Activated CD4-positive, alpha-beta T cell treated with anti-CD3 and anti-CD28 coated beads, Interleukin-2, amount 50 U/mL, for 48 hours (primary cell): ENCODE measurements around the gene TADA2A.

Source experiments
- DNase-seq, 2 experiments: peaks; one replicate each; pipeline ENCODE4 v3.0.0-alpha.2; 2020

TADA2A gene

DNA sequence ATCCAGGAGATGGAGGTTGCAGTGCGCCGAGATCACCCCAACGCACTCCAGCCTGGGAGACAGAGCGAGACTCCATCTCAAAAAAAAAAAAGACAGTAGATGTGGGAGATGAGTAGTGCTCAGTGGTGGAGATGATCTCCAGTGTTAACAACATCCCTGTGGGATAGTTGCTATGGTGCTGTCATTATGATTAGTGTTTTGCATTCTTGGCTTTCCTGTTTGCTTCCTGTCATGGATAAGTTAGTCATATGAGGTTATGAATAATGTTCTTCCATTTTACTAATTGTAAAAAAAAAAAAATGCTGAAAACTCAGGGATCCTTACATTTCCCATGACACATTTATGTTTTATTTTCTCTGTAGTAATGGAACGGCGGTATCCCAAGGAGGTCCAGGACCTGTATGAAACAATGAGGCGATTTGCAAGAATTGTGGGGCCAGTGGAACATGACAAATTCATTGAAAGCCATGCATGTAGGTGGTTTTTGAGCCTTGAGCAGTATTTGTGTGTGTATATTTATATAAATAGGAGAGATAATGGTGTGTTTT, 58.5 kb downstream of the TADA2A start:
- no peak for DNase-seq

DNA sequence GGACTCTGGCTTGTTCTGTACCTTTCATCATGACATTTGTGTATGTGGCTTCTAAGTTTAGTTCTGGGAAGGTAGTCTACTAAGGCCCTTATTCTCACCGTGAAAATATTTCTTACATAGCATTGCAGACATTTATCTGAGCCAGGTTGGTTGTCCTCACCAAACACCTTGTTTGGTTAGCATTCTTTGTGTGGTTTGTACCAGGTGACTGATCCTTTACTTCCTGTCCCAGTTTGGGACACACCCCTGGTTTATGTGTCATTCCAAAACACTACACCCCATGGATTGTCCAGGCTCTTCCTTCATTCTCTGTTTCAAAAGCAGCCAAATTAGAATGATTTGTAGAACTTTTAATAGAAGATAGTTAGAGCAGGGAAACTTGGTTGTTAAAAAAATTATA, 59.8 kb downstream of the TADA2A start:
- DNase-seq, result no peak

DNA sequence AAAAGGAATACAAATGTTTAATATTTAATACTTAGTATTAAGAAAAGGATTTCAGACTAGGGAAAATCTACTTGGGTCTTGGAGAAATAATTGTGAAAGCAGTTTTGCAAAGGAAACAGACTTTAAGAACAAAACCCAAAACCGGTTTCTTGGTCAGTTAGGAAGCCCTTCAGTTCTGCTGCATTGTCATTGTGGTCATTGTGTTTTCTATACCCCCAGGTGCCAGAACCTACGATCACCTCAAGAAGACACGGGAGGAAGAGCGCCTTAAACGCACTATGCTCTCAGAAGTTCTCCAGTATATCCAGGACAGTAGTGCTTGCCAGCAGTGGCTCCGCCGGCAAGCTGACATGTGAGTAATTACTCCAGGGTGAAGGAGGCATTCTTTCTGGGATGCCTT, 63.5 kb downstream of the TADA2A start:
- DNase-seq, result no peak

DNA sequence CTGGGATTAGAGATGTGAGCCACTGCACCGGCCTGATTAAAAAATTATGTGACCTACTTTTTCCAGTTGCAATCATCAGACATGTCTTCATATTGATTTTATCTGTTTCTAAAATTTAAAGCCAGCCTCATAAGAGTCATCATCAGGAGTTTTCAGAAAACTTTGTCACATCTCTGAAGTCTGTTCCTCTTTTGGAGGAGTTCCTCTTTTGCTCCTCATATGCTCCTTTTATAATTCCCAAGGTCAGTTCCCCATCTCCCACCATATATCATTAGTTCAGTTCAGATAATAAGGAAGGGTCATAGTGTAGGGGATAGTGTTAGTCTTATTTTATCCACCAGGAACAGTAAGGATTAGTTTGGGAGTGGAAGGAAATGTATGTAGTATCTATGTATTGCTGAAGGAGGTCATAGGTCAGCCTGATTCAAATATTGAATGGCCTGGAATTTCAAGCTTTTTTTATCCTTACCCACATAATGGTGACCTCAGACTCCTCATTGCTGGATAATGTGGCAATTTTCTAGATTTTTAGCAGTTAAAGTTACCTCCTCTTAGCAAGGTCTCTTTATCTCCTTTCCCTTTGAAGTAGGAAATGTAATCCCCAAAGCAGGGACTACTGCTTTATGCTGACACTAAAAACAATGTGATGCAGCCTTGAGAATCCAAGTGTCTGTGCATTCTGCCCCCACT, 69.2 kb downstream of the TADA2A start:
- no peak for DNase-seq

DNA sequence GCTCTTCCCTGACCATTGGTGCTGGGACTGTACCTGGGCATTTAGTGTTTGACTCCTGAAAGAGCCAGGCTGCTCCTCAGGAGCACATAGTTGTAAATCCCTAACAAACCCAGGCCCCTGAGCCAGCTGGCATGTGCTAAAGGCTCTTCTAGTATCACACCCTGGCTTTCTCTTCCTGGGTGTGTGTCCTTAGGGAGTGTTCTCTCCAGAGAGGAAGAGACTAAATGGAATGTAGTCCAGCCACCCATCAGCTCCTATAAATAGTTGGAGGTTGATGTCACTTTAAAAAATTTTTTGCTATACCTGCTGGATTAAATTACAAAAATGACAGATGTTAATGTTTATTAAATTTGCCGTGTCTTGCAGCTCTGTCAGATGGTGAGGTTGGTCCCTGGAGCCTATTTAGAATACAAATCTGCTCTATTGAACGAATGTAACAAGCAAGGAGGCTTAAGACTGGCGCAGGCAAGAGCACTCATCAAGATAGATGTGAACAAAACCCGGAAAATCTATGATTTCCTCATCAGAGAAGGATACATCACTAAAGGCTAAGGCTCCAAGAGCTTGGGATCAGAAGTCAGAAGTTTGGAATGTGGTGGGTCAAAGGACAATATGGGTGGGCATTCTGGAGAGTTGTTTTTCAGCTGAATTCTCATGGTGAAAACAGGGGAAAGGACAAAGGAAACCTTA, 69.9 kb downstream of the TADA2A start:
- no peak for DNase-seq

DNA sequence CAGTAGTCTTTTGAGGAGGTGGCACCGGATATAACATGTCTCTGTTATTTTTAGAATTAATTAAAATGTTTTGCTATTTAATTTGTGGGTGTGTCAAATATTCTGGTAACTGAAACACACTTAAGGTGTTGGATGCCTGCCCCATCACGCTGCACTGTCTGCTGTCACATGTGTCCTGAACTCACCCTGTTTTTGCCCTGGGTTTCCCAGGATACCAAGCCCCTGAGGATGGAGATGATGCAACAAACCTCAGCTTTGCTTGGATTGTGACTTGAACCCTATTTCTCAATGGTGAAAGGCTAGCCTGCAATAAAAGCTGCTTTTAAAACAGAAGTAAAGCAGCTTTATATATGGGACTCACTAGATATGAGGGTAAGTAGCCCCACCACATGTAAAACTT, 71.5 kb downstream of the TADA2A start:
- no peak for DNase-seq

DNA sequence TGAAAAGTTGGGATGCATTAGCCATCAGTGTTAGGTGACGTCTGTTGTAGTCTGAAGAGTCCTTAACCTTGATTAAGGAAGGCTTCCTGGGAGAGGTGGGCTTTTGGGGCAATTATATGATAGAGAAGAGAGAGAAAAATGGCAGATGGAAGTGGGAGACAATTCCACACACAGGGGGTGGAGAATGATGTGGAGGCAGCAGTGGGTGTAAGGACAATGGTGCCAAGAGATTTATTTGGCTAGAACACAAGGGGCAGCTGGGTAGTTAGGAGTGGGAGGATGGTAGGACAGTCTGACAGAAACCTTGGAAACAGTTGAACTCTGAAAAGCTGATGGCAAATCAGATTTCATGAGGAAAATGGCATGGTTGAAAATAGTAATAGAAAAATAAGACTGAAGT, 72.3 kb downstream of the TADA2A start:
- no peak for DNase-seq

DNA sequence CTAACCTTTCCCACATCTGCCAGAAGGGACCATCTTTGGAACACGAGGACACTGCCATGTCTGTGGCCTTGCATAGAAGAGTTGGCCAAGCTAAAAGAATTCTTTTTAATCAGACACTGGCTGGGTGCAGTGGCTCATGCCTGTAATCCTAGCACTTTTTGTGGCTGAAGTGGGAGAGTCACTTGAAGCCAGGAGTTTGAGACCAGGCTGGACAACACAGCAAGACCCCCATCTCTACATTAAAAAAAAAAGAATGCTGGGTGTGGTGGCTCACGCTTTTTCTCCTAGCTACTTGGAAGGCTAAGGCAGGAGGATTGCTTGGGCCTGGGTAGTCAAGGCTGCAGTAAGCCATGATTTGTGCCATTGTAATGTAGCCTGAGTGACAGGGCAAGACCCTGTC, 73.7 kb downstream of the TADA2A start:
- no peak for DNase-seq

DNA sequence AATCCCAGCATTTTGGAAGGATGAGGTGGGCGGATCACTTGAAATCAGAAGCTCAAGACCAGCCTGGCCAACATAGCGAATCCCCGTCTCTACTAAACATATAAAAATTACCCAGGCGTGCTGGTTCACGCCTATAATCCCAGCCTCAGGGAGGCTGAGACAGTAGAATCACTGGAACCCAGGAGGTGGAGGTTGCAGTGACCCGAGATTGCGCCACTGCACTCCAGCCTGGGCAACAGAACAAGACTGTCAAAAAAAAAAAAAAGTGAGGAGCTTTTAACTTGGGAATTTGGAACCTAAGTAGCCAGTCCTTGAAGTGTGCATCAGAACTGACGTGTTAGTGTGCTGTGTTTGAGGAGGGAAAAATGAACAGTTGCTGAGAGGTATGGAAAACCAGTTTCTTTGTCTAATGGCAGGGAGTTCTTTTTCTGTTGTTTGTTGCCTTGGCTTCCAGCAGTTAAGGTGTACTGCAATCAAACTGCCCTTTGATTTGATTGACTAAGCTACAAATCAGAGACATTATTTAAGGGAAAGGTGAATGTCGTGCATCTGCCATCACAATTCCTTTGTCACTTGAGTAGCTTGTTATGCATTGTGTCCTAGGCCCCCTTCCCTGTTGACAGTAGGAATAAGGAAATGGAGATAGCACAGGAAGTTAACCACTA, 74.4 kb downstream of the TADA2A start:
- DNase-seq, result no peak

DNA sequence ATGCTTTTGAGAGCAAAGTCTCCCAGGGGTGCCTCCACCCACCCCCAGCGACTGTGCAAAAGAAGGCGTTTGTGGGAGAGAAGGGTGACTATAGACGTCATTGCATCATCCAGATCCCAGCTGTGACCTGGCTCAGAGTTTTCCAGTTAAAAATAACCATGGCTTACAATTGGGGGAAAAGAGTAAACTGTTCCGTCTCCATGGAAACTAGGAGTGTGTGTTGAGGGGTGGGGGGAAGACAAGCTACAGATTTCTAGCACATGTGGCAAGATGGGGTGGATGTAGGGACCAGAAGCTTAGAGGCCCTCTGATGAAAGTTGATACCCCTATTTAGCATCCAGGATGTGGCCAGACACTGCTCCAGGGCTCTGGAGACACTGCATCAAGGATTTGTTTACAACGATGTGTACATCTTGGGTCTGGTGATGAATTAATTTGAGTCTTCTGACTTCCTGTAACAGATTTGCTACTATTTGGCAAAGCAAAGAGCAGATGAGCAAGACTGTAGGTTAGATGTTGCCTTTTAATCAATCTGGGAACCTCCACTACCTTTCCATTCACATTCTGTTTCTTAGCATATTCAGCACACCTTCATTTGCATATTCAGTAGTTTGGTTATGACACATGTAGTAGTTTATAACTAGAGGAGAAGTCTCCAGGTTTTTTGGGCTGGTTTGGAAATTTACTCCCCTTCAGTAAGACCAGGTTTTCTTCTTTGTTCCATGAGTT, 76.8 kb downstream of the TADA2A start:
- no peak for DNase-seq

DNA sequence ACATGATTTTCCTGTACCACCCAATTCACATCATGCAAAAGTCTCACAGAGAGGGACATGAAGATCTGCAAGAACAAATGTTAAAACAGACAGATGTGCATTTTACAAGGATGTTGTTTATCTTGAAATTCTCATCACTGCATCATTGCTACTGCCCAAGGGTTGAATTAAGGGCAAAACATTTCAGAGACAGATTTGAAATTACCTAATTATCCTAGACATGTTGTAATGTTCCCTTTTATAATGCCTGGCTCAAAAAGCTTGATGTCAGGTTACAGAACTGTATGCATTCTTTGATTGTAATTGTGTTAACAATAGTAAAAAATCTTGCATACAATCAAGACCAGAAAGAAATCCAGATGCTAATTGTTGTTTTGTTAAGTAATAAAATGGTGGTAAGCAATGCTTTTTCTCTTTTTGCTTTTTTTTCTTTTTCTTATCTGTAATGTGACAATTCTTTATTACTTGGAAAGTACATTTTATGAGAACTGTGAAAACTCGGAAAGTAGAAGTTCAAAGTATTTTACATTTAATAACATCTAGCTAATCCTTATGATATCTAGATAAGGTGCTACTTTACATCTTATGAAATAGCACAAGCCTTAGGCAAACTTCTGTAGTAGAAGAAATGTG, 79.4 kb downstream of the TADA2A start:
- no peak for DNase-seq

DNA sequence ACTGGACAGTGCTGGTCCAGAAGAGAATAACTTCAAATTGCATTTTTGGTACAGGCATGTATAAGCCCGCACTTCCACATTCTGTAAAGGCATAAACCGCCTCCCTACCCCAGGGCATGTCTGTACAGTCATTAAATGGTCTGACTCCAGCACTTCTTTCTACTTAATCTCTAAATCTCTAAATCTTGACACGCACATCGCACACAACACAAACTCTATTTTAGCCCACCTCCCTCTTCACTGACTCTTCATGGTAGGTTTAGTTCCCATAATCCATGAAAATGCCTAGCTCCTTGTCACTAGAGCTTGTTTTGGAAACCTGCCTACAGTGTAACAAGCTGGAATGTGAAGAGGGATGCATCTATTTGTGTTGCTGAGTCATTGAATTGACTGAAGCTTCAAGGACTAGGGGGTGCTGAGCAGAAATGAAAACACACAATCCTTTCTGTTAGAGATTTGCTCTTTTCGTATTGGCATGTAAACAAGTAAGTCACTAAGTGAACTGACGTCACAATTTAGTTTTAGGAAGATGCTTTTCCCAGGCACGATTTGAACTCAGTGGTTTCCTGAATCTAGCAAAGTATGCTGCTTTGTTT, 81.4 kb downstream of the TADA2A start:
- no peak for DNase-seq

DNA sequence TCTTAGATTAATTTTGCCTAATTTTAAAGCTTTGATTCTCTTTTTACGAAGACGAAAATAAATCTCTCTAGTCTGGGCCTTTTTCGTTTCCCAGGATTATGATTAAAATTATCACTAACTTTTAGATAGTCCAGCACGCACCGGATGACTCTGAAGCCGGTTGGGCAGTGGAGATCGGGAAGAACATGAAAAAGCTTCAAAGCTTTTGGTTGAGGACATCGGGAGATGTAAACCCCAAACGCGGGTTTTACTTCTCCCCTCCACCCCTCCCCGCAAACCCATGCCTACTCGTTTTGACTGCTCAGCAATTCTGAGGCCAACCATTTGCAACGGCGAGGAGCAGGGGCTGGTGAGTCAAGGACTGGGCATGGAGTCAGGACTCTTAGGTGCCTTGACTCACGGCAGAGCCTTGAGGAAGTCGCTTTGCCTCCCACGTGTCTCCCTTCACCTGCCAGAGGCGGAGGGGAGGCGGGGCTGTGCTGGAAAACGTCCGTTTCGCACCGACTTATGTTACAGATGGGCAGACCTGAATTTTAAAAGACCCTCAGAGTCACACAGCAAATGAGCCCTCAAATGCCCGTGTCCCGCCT, 82.0 kb downstream of the TADA2A start:
- DNase-seq, result peak; percentile 66 to 77

DNA sequence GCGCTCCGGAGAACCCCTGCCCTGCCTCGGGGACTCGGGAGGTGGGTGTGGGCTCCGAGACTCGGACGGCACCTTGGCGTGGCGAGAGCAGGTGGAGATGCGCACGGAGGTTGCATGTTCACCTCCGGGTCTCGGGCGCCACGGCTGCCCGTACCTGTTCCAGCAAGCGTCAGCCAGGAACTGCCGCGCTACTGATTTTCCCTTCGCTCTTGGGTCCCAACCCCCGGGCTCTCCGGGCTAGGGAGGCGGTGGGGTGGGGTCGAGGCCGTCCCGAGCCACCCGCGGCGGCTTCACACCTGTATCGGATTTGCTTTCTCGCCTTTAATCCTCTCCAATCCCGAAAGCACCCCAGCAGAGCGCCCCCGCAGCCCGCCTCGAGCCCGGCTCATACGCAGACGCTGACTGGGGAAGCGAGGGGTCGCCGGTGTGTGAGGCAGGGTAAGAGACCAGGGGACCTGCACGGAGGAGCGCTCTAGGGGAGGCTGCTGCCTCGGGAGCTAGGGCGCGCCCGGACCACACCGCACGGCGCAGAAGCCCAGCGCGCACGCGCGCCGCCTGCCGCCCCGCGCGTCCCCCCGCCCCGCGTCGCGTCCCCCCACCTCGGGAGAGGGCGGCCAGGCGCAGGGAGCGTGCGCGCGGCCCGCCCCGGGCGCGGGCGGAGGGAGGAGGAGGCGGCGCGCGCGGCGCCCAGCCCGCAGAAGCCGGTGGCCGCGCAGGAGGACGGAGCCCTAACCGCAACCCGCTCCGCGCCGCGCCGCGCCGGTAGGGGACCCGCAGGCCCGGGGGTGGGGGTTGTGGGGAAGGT, 82.7 kb downstream of the TADA2A start, which contains the start of gene DUSP14:
TSS of gene DUSP14 (plus strand) at position 695 of the 805 bp plus-strand sequence. CDS start 22,382 bp downstream, outside the sequence.
- peak; percentile 76 to 80 for DNase-seq

DNA sequence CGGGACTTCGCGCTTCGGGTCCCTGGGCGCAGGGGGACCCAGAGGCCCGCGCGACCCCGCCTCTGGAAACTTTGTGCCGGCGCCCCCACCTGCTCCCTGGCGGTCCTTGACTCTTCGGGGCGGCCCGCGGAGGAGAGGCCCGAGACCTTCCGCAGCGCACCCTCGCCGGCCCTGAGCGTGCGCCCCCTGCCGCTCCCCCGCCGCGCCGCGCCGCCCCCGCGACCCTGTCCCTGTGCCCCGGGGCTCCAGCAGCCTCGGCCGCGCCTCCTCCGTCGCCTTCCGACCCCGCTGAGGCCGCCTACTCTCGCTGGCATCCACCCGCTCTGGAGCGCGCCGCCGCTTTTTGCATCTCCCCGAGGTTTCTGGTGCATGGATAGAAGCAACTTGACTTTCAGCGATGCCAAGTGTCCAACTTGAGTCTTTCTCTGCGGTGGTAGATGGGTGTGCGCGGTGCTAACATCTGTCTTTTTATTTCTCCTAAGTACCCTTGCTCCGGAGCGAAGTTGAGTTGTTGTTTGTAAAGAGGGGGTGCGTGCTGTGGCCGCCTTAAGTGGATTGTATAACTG, 83.4 kb downstream of the TADA2A start:
- peak; percentile 73 to 79 for DNase-seq

DNA sequence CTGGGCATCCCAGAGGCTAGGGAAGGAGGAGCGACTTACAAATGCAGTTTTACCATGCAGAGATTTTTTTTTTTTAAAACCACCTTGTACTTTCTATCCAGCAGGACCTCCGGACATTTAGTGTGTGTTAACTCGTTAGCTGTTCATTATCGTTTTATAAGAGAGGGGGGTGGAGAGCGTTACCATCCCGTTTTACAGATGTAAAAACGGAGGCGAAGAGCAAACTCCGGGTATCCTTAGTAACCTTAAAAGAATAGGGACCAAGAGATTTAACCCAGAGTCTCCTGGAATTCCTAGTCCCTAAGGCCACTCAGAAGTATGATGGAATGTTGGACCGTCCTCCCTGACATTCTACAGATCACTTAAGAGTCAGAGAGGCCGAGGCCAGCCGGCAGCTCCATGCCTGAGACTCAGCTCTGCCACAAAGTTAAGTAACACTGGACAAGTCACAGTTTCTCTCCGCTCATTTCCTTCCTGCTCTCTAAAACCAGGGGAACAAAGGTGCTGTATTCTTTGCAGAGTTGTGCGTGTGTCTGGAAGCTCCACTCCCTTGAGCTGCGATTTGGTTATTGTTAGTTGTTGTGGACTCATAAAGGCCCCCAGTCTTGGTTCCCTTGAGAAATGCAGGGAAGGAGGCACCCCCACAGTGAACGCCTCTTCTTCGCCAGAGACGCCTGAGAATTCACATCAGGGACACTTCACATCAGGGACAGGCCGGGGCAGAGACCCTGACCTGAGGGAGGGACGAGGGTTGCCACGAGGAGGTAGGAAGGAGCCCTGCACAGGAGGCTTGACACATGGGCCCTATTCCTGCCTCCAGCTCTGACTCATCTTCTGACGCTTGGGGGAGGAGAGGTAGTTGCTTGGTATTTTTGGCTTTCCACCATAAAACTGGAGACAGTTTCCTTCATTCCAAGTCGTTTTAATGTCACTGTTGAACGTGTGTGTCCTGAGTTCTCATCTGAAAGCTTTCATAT, 84.2 kb downstream of the TADA2A start:
- peak; percentile 11 to 30 for DNase-seq

DNA sequence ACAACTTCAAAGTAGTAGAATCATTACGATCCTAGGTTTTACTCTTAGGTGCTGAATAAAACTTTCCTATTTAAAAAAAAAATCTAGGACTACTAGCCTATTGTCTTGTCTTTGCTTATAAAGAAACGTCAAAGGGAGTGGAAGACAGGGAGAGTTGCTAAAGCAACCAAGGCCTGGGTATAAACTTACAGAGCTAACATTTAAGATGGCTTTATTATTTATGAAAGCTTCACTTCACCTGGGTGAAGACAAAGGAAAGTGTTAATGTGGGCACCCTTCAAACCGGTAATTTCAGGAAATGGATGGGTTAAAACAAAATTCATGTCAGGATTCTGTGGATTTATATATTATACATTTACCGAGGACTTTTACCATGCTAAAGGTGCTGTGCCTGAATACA, 85.5 kb downstream of the TADA2A start:
- no peak for DNase-seq

DNA sequence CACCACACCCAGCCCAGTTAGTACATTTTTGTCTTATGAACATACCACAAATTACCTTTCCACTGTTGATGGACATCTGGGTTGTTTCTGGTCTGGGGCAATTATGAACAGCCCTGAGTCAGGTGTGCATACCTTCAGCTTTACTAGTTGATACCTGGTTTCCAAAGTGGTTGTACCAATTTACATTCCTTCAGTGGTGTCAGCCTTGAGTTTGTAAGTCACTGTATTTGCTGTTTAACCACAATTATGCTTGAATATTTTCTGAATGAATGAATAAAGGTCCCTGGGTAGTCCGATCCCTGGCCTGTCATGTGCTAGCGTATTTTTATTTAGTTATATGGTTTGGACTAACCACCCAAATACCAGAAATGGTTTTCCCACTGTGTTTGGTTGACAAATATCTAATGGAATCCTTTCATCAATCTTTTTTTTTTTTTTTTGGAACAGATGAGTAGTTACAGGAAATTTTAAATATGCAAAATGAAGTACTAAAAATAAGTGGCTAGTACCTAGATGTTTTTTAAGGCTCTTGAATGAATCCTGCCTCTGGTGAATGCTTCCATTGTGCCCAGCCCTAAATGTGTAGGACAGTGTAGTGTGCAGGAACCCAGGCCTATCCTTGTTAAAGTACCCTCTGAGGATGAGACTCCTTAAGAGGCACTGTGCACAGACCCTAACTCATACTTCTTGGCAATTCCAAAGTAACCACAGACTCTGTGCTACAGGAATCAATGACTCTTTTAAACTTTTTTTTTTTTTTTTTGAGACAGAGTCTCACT, 86.8 kb downstream of the TADA2A start:
- no peak for DNase-seq
